ENCODE data around the gene TOM1L2.

TOM1L2 gene

DNA sequence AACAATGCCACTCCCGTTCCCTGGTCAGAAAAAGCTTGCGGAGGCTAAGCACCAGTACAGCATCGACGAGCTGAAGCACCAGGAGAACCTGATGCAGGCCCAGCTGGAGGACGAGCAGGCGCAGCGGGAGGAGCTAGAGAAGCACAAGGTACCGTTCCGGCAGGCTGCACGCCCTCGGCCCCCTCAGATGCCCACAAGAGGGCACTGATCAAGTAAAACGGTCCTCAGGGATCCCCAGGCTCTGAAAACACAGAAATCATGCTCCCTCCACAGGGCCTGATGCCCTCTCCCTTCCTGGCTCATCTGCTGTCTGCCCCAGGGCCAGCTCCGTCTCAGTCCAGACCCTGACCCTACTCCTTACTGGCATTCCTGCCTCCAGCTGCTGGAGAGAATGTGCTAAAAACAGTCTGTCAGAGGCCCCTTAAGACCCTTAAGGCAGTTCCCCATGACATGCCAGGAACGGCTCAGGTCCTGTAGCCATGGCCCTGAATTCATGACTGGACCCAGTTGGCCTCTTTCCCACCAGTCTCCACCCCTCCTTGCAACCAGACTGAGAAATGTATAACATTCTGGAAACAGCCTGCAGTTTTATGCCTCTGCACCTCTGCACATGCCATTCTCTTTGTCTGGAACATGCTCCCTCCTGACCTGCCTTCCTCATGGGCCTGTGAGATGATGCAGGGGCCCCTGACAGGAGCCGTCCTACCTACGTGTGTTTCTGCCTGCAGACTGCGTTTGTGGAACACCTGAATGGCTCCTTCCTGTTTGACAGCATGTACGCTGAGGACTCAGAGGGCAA lies 22.3 kb upstream of the TOM1L2 start:
- DNase-seq (ENCODE audit: low read depth), result no peak

DNA sequence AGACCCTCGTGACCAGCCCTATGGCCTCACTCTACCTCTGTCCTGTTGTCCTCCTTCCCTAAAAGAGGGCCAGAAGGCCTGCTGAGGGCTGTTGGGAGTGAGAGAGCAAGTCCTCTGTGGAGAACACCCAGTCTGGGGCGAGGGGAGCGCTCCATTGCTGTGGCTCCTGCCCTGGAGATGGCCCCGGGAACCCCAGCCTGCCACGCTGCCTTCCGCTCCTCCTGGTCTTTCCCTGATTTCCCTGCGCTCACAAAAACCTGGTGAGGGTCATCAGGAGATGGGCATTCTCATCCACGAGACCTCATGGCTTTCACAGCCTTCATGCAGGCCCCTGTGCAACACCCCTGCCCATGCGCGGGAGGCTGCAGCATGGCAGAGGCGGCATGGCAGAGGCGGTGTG lies 21.7 kb upstream of the TOM1L2 start:
- DNase-seq (ENCODE audit: low read depth), result no peak

DNA sequence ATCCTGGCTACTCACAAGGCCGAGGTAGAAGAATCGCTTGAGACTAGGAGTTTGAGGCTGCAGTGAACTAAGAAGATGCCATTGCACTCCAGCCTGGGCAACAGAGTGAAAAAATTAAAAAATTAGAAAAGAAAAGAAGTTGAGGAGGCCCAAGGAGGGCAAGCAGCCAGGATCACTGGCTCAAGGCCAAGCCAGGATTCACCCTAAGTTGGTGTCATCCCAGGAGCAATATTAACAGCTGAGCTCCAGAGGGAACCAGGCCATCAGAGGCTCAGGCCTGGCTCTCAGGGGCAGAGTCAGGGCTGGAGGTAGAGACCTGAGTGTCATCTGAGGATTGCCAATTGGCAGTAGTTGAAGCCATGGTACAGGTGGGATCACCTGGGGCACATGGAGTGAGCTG lies 21.2 kb upstream of the TOM1L2 start:
- DNase-seq (ENCODE audit: low read depth), result no peak

DNA sequence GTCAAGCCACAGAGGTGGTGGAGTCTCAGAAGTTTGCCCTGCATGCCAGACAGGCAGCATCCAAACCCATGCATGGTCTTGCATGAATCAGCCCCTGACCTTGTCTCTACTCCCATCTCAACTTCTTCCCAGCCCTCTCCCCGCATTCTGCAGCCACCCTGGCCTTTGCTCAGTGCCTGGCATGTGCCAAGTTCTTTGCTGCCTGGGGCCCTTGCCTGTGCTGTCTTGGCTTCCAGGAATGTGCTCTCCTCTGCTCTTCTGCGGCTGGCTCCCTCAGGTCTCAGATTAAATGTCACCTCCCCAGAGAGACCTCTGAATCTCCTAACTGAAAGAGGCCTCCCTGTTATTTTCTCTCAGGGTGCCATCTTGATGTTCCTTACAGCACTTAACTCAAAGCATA lies 18.1 kb upstream of the TOM1L2 start:
- no peak for DNase-seq (ENCODE audit: low read depth)

DNA sequence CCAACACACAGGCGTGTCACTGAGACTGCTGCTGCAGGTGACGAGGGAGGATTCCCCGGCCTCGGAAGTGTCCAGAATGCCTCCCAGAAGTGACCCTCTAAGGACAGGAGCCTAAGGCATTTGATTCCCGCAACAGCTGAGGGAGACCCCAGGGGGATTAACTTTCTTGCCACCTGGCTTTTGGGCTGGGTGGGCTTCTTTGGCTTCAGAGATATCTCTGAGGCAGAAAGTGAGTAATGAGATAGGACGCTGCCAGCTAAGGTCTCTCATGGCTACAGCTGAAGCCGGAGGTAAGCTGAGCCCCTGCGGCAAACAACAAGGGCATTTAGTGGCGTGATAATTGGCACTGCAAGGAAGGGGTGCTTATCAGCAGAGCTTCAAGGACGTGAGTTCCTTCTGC lies 17.4 kb upstream of the TOM1L2 start:
- no peak for DNase-seq (ENCODE audit: low read depth)

DNA sequence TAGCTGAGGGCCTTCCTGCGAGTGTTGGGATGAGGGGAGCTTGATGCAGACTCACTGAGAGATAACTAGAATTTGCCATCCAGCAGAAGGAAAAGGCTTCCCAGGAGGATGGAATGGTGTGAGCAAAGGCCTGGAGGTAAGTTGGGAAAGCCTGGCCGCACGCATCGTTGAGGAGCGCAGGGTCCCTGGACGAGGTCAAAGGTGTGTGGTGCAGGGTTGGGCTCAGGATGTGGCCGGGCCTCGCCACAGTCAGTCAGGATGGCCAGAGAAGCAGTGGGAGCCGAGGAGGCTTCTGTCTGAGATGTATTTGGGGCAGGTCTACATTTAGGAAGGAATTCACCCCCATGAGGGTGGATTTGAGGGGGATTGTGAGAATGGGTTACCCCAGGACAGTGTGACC lies 16.9 kb upstream of the TOM1L2 start:
- DNase-seq (ENCODE audit: low read depth), result no peak

DNA sequence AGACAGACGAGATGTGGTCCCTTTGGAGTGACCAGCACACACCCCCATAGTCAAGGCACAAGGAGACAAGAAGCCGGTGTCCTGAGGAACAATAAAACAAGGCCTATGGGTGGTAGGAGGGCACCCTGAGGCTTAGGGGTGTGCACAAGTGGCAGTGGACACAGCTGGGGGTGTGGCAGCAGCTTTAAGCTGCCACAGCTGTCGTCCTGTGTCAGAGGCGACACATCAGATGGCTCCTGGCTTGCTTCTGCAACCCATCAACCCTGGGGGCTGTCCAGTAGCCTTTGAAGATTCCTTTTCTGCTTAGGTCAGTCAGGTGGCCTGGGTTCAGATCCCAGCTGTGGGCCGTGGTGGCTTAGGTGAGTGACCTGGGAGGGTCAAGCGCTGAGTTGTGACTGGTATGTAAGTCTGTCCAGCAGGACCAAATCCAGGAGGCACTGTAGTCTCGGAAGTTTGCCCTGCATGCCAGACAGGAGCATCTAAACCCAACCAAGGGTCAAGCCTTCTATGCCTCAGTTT lies 16.3 kb upstream of the TOM1L2 start:
- DNase-seq (ENCODE audit: low read depth), result no peak

DNA sequence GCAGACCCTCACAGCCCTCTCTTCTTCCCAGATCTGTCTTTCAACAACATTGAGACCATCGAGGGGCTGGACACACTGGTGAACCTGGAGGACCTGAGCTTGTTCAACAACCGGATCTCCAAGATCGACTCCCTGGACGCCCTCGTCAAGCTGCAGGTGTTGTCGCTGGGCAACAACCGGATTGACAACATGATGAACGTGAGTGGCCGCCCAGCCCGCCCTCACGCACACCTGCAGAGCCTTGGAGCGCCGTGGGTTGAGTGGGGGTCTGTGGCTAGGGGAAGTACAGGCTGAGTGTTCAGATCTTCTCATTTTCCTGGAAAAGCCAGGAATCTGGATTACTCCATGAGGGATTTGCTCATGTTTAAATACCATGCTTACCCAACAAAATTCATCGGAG lies 15.7 kb upstream of the TOM1L2 start:
- DNase-seq (ENCODE audit: low read depth), result no peak

DNA sequence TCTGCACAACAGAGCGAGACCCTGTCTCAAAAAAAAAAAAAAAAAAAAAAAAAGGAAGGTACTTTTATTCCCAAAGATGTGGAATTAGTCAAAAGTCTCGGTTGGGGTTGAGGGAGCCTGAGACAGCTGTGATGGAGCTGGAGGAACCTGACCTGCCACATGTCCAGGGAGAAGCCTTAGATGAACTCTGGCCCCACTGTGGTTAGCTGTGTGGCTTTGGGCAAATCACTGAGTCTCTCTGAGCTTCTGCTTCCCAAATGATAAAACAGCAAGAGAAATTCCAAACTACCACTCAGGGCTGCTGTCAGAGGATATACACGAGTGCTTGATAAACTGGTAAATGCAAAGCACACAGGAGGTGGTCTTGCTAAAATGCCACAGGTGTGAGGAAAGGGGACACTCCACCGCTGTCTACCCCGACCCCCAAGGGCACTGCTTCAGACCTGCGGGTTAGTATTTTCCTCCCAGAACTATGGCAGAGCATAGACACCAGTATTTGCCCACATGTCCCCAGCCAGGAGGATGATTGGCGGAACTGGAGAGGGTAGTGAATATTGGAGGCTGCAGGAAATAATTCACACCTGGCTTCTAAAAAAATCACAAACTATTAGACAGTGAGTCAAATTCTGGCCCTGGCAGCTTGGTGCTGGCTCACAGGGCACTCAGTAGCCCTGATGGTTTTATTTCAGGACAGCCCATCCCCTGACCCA lies 15.1 kb upstream of the TOM1L2 start:
- DNase-seq (ENCODE audit: low read depth), result no peak

DNA sequence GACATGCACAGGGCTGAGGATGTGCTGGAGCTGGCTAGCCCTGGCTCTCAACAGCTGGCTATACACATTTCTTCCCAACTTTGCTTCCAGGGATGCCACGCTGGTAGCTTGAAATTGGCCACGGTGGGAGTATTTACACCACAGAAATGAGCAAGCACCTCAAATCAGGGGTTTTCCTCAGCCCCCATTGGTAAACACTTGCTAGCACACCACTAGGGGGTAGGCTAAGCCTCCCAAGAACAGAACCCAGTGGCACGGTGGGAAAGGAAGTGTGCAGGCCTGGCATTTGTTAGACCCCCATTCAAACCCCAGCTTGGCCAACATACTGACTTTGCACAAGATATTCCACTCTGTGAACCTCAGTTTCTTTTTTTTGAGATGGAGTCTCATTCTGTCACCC lies 13.4 kb upstream of the TOM1L2 start:
- no peak for DNase-seq (ENCODE audit: low read depth)

DNA sequence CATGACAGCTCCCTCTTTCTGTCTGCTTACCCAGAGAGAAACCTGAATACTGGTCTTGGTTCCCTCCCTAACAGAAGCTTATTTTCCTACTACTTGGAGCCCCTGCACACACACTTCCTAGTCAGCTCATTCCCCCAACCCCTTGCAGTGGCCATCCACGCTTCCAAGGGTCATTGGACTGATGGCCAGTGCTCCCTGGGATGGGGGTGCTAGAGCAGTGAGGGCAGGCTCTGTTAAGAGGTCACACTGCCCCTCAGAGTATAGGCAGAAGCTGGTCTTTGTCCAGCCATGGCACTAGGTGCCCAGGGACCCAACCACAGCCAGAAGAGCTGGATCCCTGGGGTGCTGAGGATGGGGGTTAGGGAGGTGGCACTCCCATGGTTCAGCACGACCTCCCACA lies 13.0 kb upstream of the TOM1L2 start:
- no peak for DNase-seq (ENCODE audit: low read depth)

DNA sequence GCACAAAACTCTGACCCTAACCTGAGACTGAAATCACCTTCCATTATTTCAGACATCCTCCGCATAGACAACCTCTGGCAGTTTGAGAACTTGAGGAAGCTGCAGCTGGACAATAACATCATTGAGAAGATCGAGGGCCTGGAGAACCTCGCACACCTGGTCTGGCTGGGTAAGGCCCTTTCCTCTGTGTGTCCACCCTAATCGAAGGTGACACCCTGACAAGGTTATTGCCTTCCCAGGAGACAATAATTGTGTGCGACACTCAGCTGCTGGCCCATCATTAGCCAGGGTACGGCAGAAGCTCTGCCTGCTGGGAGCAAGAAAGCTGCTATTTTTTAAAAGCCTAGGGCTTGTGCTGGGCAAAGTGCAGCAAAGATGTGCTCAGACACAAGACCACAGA lies 11.6 kb upstream of the TOM1L2 start:
- no peak for DNase-seq (ENCODE audit: low read depth)

DNA sequence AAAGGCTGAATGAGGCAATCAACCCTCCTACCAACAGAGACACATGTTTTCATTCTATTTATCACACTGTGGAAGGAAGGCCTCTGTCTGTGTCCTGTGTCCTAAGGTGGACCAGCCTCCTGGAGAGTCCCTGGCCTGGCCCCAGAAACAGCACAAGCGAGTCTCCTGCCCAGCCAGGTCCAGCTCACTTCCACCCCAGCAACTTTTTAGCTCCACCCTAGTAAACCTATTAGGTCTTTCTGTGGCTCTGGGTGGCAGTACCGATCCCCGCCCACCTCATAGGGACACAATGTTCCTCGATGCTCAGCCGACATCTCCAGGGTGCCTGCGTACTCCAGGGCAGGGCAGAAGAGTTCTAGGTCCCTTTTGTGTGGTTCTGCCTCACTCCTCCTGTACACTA lies 11.2 kb upstream of the TOM1L2 start:
- DNase-seq (ENCODE audit: low read depth), result no peak

DNA sequence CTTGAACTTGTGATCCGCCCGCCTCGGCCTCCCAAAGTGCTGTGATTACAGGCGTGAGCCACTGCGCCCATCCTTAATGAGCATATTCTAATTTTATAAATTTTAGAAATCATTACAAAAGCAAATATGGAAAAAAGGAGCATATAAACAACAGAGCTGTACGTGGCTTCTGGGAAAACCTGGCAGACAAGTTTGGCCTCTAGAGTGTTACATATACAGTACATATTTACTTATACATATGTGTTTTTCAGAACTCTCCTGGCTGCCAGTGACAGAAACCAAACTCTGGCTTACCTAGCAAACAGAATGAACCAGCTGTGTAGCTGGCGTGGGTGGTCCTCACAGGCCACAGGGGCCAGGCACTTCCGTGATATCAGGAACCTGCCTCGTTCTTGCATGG lies 10.6 kb upstream of the TOM1L2 start:
- DNase-seq (ENCODE audit: low read depth), result no peak

DNA sequence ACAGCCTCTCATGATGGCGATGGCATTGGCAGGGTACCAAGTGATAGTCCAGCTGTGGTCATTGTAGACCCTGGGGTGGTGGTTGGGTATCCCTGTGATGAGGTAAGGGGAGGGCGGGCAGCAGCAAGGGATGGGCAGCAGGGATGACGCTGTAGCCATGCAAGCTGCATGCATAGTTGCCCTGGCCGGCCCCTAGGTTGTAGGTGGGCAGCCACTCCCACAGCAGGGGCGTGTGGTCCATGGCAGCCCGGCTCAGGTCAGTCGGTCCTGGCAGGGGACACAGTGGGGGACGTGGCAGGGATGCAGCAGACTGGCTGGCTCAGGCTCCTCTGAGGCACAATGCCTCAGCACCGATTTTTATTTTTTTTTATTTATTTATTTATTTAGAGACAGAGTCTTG lies 9.1 kb upstream of the TOM1L2 start:
- DNase-seq (ENCODE audit: low read depth), result no peak

DNA sequence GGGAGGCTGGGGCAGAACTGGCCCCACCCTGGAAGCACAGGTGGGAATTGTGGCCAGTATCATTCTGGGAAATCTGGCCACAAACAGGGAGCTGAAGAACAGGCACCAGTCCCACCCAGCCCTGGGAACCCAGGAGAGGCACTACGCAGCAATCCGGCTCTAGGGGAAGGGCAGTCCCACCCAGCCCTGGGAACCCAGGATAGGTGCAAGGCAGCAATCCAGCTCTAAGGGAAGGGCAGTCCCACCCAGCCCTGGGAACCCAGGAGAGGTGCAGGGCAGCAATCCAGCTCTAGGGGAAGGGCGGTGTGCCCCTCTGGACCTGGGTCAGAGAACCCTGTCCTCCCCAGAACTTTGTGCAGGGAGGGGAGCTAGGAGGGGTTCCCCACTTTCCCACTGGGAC lies 7.6 kb upstream of the TOM1L2 start:
- DNase-seq (ENCODE audit: low read depth), result no peak

DNA sequence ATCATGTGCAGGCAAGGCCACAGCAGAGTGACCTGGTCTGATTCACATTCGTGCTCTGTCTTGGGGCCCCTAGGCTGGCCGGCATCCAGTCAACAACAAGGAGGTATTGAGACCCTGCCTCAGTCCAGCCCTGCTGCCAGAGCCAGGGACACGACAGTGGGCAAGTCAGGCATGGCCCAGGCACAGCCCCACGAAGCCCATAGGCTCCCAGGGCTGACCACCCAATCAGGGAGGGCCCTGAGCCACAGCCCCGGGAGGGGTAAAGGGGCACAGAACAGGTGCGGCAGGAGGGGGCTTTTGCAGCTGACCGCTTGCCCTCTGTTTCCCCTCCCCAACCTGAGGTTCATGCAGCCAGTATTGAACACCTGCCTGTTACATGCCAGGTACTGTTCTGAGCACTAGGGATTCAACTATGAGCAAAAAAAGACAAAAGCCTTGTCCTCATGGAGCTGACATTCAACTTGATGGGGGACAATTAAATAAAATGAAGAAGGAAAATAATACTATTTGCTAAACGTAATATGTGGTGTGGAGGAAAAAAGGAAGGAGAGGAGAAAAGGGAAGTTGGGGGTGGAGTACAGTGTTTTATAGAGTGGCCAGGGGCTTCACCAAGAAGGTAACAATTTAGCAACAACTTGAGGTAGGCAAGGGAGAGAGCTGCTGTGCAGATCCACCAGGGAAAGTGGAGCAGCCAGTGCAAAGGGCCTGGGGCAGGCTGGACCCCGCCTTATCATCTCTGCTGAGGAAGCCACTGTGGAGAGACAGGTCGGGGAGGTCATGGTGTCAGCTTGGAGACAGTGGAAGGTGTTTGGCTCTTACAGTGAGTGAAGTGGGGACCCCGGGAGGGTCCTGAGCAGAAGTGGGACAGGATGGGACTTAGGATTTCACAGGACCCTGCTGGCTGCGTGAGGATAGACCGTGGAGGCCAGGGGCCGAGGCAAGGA lies 6.6 kb upstream of the TOM1L2 start:
- no peak for DNase-seq (ENCODE audit: low read depth)

DNA sequence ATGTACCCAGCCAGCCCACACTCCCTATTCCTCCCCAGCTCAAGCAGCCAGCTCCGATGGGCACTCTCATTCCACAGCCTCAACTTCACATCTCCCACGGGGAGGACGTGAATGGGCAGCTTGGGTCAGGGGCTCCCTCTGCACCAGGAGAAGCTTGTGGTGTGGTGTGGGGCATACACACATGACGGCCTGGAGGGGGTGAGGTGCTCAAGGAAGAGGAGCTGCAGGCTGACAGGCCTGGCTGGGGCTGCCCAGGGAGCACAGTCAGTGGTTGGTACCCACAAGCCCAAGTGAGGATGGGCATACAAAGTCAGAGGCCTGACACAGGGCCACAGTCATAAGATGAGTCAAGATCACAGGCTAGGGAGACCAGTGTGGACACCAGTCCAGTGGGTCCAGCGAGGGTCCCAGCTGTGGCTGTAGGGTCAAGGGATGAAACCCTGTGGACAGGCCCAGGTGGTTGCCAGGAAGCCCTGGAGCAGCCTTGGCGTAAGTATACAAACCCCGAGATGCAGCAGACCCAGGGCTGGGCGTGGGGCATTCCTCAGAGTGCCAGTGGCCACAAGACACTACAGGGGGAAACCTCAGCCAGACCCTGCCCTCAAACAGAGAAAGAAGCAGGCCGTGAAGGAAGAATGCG lies 4.9 kb upstream of the TOM1L2 start:
- no peak for DNase-seq (ENCODE audit: low read depth)

DNA sequence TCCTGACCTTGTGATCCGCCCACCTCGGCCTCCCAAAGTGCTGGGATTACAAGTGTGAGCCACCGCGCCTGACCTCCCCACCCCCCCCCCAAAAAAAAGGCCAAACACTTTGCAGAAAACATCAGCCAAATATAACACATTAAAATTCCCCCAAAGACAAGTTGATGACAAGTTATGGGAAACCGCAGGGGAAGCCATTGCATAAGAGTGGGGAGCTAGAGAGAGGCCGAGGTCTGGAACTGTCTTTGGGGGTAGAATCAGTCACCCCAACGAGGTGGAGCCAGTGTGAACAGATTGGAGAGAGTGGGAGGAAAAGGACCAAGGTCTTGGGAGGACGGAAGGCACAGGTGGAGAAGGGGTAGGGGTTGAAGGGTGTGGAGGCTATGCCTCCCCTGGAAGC lies 3.2 kb upstream of the TOM1L2 start:
- DNase-seq (ENCODE audit: low read depth), result no peak

DNA sequence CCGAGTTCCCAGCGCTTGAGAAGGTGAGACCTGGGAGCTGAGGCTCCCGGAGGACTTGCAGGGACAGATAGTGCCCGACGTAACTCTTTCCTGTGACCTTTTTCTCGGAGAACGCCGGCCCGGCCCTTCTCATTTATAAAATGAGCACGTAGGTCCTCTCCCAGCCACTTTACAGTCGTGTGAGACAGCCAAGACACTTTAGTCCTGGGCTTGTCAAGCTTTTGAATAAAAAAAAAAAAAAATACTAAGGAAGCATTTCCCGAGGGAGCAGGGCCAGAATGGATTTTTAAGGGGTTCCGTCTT lies 703 bp upstream of the TOM1L2 start:
- no peak for DNase-seq (ENCODE audit: low read depth)

DNA sequence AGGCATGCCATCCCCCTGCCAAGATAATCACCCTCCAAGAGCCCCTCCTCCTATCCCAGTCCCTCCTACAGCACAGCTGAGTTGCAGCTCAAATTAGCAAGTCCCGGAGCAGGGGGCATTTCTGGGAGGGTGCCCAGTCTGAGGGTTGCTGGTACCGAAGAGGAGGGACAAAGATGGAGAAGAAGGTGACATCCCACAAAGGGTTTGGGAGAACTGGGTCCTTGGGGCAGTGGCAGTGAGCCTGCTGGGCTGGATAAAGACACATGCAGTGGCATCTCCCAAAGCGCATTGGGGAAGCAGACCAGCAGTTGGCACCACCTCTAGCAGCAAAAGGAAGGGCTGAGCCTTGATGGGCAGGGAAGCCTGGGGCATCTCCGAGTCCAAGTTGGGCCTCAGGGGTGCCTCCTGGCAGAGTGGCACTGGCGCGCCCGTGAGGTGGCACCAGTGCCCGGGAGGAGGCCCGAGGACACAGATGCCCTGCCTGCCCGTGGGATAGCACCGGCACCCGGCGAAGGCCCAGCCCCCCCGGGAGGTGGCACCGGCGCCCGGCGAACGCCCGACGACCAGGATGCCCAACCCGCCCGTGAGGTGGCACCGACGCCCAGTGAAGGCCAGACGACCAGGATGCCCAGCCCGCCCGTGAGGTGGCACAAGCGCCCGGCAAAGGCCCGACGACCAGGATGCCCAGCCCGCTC lies 622 bp downstream of the TOM1L2 start:
- DNase-seq (ENCODE audit: low read depth), result no peak
